ENCODE data around the gene ZC3H12A.
A peak's percentile ranks its signal among the peaks of the same experiment; 100 is the strongest.
"Not testable (repeated sequence)": the region's sequence is repeated elsewhere in the genome, so short reads cannot be mapped to it uniquely, and the experiment has no call there.

ZC3H12A gene

GRCh38 chr1:37502791-37503190, 28.4 kb downstream of the ZC3H12A start:
- DNase-seq: not testable (repeated sequence)

- DNase-seq: no peak
Observed at GRCh38 chr1:37506740-37507139, 32.4 kb downstream of the ZC3H12A start.

DNA sequence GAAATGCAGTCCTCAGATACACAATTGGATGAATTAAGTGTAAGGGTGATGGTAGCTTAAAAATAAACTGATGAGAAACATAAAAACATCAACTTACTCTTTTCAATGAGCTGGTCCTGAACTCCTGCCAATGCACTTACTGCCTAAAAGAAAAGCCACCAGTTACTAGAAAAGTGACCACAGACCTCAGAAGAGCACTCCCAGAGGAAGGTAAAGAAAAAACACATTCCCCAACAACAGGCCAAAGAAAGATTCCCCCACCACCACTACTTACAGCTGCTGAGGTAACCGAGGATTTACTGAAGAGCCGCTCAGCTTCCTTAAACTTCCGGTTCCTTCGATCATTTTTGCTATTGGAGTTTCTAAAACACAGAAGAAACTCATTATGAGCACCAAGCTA, 34.8 kb downstream of the ZC3H12A start:
- no peak for DNase-seq

DNA sequence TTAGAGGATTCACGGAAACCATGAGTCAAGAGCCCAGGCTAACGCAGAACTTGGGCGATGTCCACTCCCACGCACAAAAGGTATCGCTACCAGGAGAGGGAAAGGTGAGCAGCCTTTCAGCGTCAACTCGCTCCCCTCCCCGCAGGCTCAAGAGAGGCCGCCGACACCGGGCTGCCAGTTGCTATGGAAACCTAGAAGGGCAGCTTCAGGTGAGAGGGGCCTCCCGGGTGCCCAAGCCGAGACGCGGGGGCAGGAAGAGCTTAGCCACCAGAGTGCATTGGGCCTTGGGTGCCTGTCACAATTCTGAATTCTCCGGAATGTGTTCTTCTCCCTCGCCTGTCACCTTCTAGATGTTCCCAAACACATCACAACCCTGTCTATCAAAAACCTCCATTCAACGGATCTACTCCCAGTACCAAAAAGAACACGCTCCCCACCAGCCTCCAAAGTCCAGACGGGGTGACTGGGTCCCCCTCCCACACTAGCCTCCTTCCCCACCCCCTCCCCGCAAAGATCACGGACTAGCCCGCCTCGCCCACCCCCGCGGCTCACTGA, 39.5 kb downstream of the ZC3H12A start:
- DNase-seq: peak; percentile 51 to 56

DNA sequence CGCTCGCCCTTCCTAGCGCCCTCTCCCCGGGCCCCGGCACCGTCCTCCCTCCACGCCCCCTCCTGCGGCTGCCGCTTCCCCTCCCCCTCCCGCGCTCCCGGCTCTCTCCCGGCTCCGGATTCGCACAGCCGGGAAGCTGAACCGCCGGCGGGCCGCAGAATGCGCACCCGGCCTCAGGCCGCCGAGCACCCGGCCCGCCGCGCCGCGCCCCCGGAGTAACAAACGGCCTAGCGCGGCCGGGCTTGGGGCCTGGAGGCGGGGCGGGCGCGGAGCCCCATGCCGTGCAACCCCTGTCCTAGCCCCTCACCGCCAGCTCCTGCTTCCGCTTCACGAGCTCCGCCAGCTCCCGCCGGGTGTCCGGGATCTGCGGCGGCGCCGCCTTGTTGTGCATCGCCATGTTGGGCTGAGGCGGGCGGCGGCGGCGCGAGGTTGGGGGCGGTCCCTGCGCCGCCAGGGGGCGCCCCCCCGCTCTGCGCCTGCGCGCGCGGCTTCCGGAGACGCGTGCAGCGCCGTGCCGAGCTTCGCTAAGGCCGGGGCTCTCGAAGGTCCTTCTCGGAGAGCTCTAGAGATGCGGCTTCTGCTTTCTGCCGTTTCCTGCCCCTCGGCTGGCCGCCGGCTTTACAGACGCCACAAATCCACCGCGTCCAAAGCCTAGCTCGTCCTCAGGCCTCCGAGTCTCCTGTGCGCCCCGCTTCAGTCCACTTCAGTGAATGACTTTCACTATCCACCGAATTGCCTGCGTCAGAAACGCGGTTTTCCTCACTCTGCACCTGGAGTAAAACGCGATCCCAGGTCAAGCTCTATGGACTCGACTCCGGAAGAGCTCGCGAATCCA, 40.2 kb downstream of the ZC3H12A start, which contains the start of gene MEAF6:
TSS of gene MEAF6 (minus strand) at position 417 of the 835 bp plus-strand sequence. CDS start at position 397, 20 bp downstream.
- peak; percentile 85 to 86 for DNase-seq

DNA sequence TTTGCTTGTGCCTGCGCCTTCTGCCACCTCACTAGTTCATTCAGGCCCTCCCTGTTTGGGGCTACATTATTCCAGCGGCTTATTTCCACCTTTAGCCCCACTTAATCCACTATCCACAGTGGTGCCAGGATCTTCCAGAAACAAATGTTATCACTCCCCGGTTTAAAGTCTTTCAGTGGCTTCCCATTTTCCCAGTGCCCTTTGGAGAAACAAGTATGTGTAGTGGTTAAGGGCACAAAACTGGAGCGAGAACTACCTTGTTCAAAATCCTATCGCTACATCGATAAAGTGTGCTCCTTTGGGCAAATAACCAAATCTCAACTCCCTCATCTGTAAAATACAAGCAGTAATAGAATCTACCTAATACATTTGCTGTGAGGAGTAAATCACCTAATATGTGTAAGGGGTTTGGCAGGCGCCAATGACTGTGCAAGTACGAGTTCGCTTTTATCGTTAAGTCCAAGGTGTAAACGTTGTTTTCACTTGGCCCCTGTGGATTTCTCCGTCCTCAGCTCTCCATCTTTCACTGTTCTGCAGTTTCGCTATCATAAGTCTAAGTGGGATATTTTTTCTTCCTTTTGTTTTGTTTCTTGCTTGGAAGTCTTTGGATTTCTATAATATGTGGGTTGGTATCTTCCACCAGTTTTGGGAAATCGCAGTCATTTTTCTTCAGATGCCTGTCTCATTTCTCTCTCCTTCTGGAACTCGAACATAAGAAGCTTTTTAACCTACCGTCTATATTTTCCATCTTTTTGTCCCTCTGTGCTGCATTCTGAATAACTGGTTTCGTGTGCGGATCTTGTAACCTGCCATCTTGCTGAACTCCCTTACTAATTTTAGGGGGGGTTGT, 41.0 kb downstream of the ZC3H12A start:
- DNase-seq: no peak

DNA sequence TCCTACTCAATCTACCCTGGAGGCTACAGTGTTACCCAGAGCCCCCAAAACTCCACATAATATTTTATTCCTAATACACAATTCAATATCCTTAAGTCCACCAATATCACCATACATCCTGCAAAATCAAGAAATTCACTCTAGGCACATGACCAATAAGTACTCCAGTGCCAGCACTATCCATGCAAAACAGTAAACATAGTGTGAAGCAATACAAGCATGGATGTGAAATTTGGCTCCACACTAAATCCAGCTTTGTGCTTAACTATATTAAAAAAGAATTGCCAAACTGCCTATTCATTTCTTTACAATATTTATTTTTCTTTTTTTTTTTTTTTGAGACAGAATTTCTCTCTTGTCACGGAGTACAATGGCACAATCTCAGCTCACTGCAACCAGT, 43.2 kb downstream of the ZC3H12A start:
- no peak for DNase-seq

GRCh38 chr1:37518241-37518640, 43.9 kb downstream of the ZC3H12A start:
- not testable (repeated sequence) for DNase-seq

DNA sequence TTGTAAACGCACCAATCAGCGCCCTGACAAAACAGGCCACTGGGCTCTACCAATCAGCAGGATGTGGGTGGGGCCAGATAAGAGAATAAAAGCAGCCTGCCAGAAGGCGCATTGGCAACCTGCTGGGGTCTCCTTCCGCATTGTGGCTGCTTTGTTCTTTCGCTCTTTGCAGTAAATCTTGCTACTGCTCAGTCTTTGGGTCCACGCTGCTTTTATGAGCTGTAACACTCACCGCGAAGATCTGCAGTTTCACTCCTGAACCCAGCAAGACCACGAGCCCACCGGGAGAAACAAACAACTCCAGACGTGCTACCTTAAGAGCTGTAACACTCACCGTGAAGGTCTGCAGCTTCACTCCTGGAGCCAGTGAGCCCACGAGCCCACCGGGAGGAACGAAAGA, 44.5 kb downstream of the ZC3H12A start:
- peak; percentile 66 to 74 for DNase-seq

- peak in 1 of 2 donors; percentile 10 for DNase-seq
Observed at GRCh38 chr1:37519613-37520012, 45.2 kb downstream of the ZC3H12A start.

GRCh38 chr1:37529888-37530287, 55.5 kb downstream of the ZC3H12A start:
- not testable (repeated sequence) for DNase-seq

- DNase-seq: not testable (repeated sequence)
Observed at GRCh38 chr1:37532418-37533156, 58.2 kb downstream of the ZC3H12A start.

GRCh38 chr1:37533317-37534093, 59.1 kb downstream of the ZC3H12A start:
- no peak for DNase-seq
